Peyer's patch (tissue), 4 donors: Measurements from ENCODE around the gene COLEC12.

ENCODE experiments used
- POLR2A ChIP-seq, 2 donors: fragments of 450-650 bp; IDR thresholded peaks; one replicate each; pipeline ENCODE4 v1.5.1; 2017; ENCODE audit warnings: antibody characterized with exemption in 2 of 2, mild to moderate bottlenecking in 2 of 2, moderate library complexity in 2 of 2
- TF ChIP-seq, protein P1 (sequence below), 6 experiments: fragments of 450-650 bp in 4 of 6; fragments of 200-600 bp in 2 of 6; sonication (generic) in 1 of 6; IDR thresholded peaks; one replicate each; pipeline ENCODE4 v1.5.1; 2017 to 2019; ENCODE audit warnings: antibody characterized with exemption in 6 of 6, mild to moderate bottlenecking in 3 of 6, moderate library complexity in 1 of 6

DNA sequence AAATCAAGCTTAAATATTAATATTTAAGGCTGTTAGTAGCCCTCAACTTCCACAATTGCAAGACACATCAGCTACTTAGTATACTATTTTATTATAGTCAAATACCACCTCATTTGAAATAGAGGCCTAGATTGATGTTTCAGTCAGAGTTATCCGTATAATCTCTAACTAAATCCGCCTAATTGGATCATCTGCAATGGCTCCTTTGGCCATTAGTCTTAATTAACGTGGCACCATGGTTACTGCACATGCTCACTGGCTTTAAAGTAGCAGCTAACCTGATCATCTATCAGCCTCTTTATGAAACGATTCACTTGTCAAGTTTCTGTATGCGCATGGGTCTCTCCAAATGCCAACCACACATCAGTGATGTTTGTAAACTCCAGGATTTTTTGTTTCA lies 112.3 kb downstream of the COLEC12 start:
- no peak for TF ChIP-seq POLR2A (IDR thresholded peaks at IDR 0.05)
- TF ChIP-seq, protein P1, sequence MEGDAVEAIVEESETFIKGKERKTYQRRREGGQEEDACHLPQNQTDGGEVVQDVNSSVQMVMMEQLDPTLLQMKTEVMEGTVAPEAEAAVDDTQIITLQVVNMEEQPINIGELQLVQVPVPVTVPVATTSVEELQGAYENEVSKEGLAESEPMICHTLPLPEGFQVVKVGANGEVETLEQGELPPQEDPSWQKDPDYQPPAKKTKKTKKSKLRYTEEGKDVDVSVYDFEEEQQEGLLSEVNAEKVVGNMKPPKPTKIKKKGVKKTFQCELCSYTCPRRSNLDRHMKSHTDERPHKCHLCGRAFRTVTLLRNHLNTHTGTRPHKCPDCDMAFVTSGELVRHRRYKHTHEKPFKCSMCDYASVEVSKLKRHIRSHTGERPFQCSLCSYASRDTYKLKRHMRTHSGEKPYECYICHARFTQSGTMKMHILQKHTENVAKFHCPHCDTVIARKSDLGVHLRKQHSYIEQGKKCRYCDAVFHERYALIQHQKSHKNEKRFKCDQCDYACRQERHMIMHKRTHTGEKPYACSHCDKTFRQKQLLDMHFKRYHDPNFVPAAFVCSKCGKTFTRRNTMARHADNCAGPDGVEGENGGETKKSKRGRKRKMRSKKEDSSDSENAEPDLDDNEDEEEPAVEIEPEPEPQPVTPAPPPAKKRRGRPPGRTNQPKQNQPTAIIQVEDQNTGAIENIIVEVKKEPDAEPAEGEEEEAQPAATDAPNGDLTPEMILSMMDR (IDR thresholded peaks at IDR 0.05) = no peak
